AG09309 (cell line): ENCODE data around the gene MLXIP.
"Not testable (repeated sequence)": the region's sequence is repeated elsewhere in the genome, so short reads cannot be mapped to it uniquely, and the experiment has no call there.

ENCODE experiments used
- DNase-seq: peaks from one replicate; pipeline ENCODE4 v3.0.0-alpha.2; 2010; ENCODE audit warnings: low read depth
- H3K4me3 ChIP-seq: 2 replicates; pipeline ENCODE4 v1.5.1; 2011; ENCODE audit warnings: mild to moderate bottlenecking, low read depth, low read length, moderate library complexity; ENCODE audit not compliant: control insufficient read depth
- TF ChIP-seq, protein P1 (sequence below): IDR thresholded peaks from 2 replicates; pipeline ENCODE4 v1.5.1; 2011; ENCODE audit warnings: mild to moderate bottlenecking, low read depth, low read length, inconsistent platforms; ENCODE audit not compliant: insufficient read depth, control insufficient read depth; ENCODE audit errors: missing control alignments

MLXIP gene

DNA sequence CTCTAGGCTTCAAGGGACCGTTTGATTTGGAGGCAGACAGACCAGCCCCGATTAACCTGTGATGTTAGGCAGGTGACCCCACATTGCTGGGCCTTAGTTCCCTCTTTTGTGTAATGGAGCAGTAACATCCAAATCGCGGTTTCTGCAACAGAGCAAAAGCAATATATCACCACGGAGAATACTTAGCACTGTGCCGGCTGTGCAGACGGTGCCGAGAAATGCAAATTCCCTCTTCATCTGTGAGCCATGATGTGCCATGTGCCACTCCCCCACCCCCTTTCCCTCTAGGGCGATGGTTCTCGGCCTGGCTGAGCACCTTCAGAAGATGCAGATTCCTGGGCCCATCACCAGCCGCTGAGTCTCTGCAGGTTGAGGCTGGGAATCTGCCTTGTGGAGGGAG is 46.0 kb upstream of the MLXIP start:
- no peak for DNase-seq
- H3K4me3 ChIP-seq = no peak overlapping the region
- TF ChIP-seq, protein P1, sequence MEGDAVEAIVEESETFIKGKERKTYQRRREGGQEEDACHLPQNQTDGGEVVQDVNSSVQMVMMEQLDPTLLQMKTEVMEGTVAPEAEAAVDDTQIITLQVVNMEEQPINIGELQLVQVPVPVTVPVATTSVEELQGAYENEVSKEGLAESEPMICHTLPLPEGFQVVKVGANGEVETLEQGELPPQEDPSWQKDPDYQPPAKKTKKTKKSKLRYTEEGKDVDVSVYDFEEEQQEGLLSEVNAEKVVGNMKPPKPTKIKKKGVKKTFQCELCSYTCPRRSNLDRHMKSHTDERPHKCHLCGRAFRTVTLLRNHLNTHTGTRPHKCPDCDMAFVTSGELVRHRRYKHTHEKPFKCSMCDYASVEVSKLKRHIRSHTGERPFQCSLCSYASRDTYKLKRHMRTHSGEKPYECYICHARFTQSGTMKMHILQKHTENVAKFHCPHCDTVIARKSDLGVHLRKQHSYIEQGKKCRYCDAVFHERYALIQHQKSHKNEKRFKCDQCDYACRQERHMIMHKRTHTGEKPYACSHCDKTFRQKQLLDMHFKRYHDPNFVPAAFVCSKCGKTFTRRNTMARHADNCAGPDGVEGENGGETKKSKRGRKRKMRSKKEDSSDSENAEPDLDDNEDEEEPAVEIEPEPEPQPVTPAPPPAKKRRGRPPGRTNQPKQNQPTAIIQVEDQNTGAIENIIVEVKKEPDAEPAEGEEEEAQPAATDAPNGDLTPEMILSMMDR = no peak

DNA sequence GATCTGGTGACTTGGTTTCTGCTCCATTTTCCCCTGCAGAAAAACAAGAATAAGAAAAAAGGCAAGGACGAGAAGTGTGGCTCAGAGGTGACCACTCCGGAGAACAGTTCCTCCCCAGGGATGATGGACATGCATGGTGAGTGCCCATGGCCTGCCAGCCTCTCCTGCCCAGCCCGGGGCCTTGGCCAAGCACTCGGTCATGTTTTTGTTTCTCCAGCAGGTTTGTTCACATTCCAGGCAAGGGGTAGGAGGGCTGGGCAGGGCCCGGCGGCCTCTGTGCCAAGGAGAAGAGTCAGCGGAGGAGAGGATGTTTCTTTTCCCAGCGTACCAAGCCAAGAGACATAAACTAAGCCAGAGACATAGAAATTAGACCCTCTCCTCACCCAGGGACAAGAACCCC is 43.3 kb upstream of the MLXIP start:
- H3K4me3 ChIP-seq = no peak overlapping the region
- DNase-seq = no peak
- TF ChIP-seq, protein P1 = no peak

DNA sequence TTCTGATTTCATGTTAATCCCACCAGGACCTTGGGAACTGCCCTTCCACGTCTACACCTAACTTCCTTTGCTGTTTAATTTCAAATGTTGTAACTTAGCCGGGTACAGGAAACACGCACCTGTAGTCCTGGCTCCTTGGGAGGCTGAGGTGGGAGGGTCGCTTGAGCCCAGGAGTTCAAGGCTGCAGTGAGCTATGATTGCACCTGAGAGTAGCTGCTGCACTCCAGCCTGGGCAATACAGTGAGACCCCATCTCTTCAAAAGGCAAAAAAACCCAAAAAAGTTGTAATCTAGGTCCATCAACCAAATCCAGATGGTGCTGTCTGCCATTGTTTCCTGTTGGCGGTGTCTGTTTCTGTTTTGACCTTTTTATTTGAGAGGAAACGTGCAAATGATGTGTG is 42.4 kb upstream of the MLXIP start:
- TF ChIP-seq, protein P1 = no peak
- no peak overlapping the region for H3K4me3 ChIP-seq
- no peak for DNase-seq

DNA sequence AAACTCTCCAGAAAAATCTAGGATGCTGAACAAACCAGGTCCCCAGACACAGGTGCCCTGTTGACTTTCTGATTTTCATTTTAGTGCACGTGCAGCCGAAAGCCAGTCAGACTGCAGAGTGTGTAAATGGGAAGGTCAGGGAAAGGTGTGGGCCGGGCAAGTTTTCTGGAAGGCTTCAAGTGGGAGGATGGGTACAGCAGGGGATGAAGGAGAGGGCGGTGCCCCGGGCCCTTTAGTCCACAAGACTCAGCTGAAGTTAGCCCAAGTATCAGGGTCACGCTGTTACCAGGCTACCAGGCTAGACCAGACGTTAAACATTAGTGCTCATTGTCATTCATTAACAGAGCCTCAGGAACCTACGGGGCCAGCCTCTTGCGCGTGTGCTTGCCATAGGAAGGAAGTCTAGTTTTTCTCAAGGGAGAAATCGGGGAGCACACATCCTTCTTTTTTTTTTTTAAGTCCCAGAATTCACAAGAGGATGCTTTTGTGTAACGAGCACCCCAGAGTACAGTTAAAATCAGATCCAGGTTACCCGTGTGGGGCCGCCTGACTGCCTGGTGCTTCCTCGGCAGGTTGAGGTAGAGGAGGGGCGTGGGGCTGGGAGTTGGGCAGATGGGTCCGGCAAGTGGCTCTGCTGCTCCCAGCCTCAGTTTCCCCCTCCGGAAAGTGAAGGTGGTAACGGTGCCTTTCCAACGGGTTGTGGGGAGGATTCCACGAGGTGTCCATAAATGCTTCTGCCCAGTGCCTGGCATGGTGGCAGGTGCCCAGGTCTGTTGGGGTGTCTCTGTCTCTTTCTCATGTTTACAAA is 37.8 kb upstream of the MLXIP start:
- H3K4me3 ChIP-seq = no peak overlapping the region
- TF ChIP-seq, protein P1 = no peak
- DNase-seq = no peak

DNA sequence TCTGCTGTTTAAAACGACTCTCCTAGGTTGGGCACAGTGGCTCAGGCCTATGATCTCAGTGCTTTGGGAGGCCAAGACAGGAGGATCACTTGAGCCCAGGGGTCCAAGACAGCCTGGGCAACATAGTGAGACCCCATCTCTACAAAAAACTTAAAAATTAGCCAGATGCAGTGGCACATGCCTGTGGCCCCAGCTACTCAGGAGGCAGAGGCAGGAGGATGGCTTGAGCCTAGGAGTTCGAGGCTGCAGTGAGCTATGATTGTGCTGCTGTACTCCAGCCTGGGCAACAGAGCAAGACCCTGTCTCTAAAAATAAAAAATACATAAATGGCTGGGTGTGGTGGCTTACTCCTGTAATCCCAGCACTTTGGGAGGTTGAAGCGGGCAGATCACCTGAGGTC is 37.1 kb upstream of the MLXIP start:
- H3K4me3 ChIP-seq, DNase-seq: not testable (repeated sequence)

DNA sequence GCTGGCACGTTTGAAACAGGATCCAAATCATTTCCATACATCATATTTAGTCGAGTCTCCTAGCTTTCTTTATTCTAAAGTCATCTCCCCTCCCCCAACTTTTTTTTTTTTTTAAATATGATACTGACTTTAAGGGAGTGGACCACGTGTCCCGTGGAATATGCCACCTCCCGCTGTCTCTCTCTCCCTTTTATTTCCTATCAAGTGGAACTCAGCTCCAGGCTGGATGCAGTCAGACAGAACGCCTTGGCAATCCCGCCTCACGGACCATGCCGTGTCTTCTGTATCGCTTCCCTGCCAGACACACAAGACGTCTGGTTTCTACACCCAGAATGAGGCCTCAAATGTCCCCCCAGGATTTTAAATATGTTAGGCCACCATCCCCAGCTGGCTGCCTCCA is 35.6 kb upstream of the MLXIP start:
- TF ChIP-seq, protein P1 = no peak
- no peak for DNase-seq
- H3K4me3 ChIP-seq = no peak overlapping the region

DNA sequence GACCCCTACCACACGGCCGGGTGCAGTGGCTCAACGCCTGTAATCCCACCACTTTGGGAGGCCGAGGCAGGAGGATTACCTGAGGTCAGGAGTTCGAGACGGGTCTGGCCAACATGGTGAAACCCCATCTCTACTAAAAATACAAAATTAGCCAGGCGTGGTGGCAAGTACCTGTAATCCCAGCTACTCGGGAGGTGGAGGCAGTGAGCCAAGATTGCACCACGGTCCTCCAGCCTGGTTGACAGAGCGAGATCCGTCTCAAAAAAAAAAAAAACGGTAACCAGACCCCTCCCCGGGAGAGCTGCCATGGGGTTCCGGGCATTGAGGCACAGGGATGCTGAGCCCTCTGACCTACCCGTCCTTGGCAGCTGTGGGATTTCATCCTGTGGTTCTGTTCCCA is 35.1 kb upstream of the MLXIP start:
- H3K4me3 ChIP-seq = no peak overlapping the region
- DNase-seq = no peak
- TF ChIP-seq, protein P1 = no peak
